ENCODE results near the gene GPN2. TPM values are rescaled to one million over a fixed set of nuclear protein-coding genes. Genes with fewer than 3 reads are reported as not detected.

The GPN2 gene
- total RNA-seq, 1 donor from 2014 or later: 6.8 TPM

GRCh38 chr1:26936823-26937222, 46.7 kb upstream of the GPN2 start:
- H3K4me3 Mint-ChIP-seq: no peak overlapping the region
- Histone ChIP-seq H3K4me3 (no peak overlapping the region), H3K36me3 (no peaks in the 10 kb centered on the region), H4K20me1 (ENCODE audit: low read depth) (peaks cover 28% of the 10 kb centered on the region), H3F3A (ENCODE audit: low read depth) (no peaks in the 10 kb centered on the region), H3K27ac (no peak overlapping the region), H3K9me3 (ENCODE audit: low read depth) (no peaks in the 10 kb centered on the region), H3K27me3 (no peaks in the 10 kb centered on the region), H3K9ac (no peak overlapping the region), H3K4me2 (no peak overlapping the region), H3K4me1 (no peaks in the 10 kb centered on the region), H2AFZ (replicated peaks) (no peak overlapping the region), H3K79me2 (ENCODE audit: low read depth) (peaks cover 61% of the 10 kb centered on the region)
- no peaks in the 10 kb centered on the region for H3K4me1 Mint-ChIP-seq
- no peak for TF ChIP-seq CTCF (IDR thresholded peaks at IDR 0.05)
- no peak for TF ChIP-seq EZH2 (IDR thresholded peaks at IDR 0.05)
- TF ChIP-seq EZH2phosphoT487 (IDR thresholded peaks at IDR 0.05): no peak
- H3K27me3 Mint-ChIP-seq (ENCODE audit: insufficient read depth, low read depth): no peaks in the 10 kb centered on the region
- H3K36me3 Mint-ChIP-seq: peaks cover 22% of the 10 kb centered on the region
- H3K9me3 Mint-ChIP-seq: no peaks in the 10 kb centered on the region
- no peak for DNase-seq (ENCODE audit: low spot score)
- no peak overlapping the region for H3K27ac Mint-ChIP-seq

DNA sequence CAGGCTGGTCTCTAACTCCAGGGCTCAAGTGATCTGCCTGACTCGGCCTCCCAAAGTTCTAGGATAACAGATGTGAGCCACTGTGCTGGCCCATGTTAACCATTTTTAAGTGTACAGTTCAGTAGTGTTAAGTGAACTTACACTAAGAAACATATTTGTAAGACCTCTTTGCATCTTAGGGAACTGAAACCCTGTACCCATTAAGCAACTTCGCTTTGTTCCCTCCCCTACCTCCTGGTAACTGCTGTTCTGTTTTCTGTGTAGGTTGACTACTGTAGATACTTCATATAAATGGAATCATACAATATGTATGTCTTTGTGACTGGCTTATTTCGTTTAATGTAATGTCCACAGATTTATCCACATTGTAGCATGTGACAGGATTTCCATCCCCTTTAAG, 42.4 kb upstream of the GPN2 start:
- Histone ChIP-seq H3K4me1 (no peaks in the 10 kb centered on the region), H3K79me2 (ENCODE audit: low read depth) (peaks cover 79% of the 10 kb centered on the region), H3K4me3 (no peak overlapping the region), H3K36me3 (peaks cover 12% of the 10 kb centered on the region), H3K27me3 (no peaks in the 10 kb centered on the region), H2AFZ (replicated peaks) (no peak overlapping the region), H4K20me1 (ENCODE audit: low read depth) (peaks cover 7% of the 10 kb centered on the region), H3F3A (ENCODE audit: low read depth) (peaks cover 4% of the 10 kb centered on the region), H3K27ac (no peak overlapping the region), H3K9me3 (ENCODE audit: low read depth) (no peaks in the 10 kb centered on the region), H3K4me2 (no peak overlapping the region), H3K9ac (no peak overlapping the region)
- Mint-ChIP-seq H3K4me1 (no peaks in the 10 kb centered on the region), H3K27ac (no peak overlapping the region), H3K27me3 (ENCODE audit: insufficient read depth, low read depth) (no peaks in the 10 kb centered on the region), H3K36me3 (peaks cover 33% of the 10 kb centered on the region), H3K4me3 (no peak overlapping the region), H3K9me3 (no peaks in the 10 kb centered on the region)
- TF ChIP-seq EZH2phosphoT487 (IDR thresholded peaks at IDR 0.05): no peak
- TF ChIP-seq EZH2 (IDR thresholded peaks at IDR 0.05): no peak
- no peak for TF ChIP-seq CTCF (IDR thresholded peaks at IDR 0.05)
- no peak for DNase-seq (ENCODE audit: low spot score)

DNA sequence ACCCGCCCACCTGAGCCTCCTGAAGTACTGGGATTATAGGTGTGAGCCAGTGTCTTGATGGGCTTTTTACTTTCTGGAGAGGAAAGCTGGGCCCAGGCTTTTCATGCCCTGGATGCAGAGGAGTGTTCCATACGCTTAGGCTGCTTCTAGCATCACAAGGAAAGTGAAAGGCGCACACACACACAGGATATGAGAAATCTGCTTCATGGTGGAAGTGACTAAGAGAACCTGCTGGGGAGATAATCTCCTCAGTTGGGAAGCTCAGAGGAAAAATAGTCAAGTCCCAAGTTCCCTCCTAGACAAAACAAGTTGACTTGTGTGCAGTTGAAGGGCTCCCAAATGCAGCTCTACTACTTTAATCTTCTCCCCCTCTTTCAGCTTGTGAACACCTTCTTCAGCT, 33.6 kb upstream of the GPN2 start:
- no peak overlapping the region for H3K27ac Mint-ChIP-seq
- Histone ChIP-seq H3K9ac (no peak overlapping the region), H3K27ac (no peak overlapping the region), H4K20me1 (ENCODE audit: low read depth) (peaks cover 30% of the 10 kb centered on the region), H3K27me3 (no peaks in the 10 kb centered on the region), H3K4me1 (peaks cover 6% of the 10 kb centered on the region), H2AFZ (replicated peaks) (no peak overlapping the region), H3K4me2 (no peak overlapping the region), H3K79me2 (ENCODE audit: low read depth) (peaks cover 68% of the 10 kb centered on the region), H3K4me3 (no peak overlapping the region), H3F3A (ENCODE audit: low read depth) (peaks cover 9% of the 10 kb centered on the region), H3K36me3 (peaks cover 15% of the 10 kb centered on the region), H3K9me3 (ENCODE audit: low read depth) (no peaks in the 10 kb centered on the region)
- DNase-seq (ENCODE audit: low spot score): no peak
- no peak overlapping the region for H3K4me3 Mint-ChIP-seq
- H3K9me3 Mint-ChIP-seq: no peaks in the 10 kb centered on the region
- H3K4me1 Mint-ChIP-seq: peaks cover 23% of the 10 kb centered on the region
- H3K36me3 Mint-ChIP-seq: peaks cover 26% of the 10 kb centered on the region
- TF ChIP-seq EZH2phosphoT487 (IDR thresholded peaks at IDR 0.05) (no peak), CTCF (IDR thresholded peaks at IDR 0.05) (no peak), EZH2 (IDR thresholded peaks at IDR 0.05) (no peak)
- peaks cover 4% of the 10 kb centered on the region for H3K27me3 Mint-ChIP-seq (ENCODE audit: insufficient read depth, low read depth)

Data from neural progenitor cell (in vitro differentiated cells).